Type B pancreatic cell (in vitro differentiated cells): ENCODE measurements around the gene BARD1. TPM values are rescaled to one million over a fixed set of nuclear protein-coding genes. Genes with fewer than 3 reads are reported as not detected.
"Not testable (repeated sequence)": the region's sequence is repeated elsewhere in the genome, so short reads cannot be mapped to it uniquely, and the experiment has no call there.

Experiments
- DNase-seq: peaks from one replicate; pipeline ENCODE4 v3.0.0; 2021; ENCODE audit warnings: mixed read lengths; ENCODE audit not compliant: unreplicated experiment; ENCODE audit errors: extremely low spot score
- H3K27ac Mint-ChIP-seq: 2 replicates; pipeline ENCODE4 v1.8.0; 2021; ENCODE audit warnings: mild to moderate bottlenecking, mixed read lengths
- H3K27me3 Mint-ChIP-seq: 2 replicates; pipeline ENCODE4 v1.8.0; 2021; ENCODE audit warnings: mixed read lengths
- H3K36me3 Mint-ChIP-seq: 2 replicates; pipeline ENCODE4 v1.8.0; 2021; ENCODE audit warnings: mixed read lengths
- H3K4me1 Mint-ChIP-seq: one replicate; pipeline ENCODE4 v1.8.0; 2021; ENCODE audit warnings: mixed read lengths; ENCODE audit not compliant: unreplicated experiment
- H3K4me3 Mint-ChIP-seq: 2 replicates; pipeline ENCODE4 v1.8.0; 2021; ENCODE audit warnings: mild to moderate bottlenecking, mixed read lengths
- H3K9me3 Mint-ChIP-seq: 2 replicates; pipeline ENCODE4 v1.8.0; 2021; ENCODE audit warnings: mixed read lengths
- total RNA-seq: library from RNA; stranded (reverse); gene quantifications from 2 replicates; pipeline ENCODE4 v1.2.1, GENCODE V29; 2021; ENCODE audit warnings: low replicate concordance
- TF ChIP-seq, protein P1 (sequence below): fragments of 200-600 bp; sonication (generic); conservative IDR thresholded peaks from 2 replicates; pipeline ENCODE4 v1.5.0; 2021; ENCODE audit warnings: antibody characterized with exemption, mild to moderate bottlenecking

Gene BARD1
- total RNA-seq, 1 donor from 2014 or later = 25.7 TPM

GRCh38 chr2:214796911-214797310, 12.6 kb downstream of the BARD1 start:
- TF ChIP-seq, protein P1, sequence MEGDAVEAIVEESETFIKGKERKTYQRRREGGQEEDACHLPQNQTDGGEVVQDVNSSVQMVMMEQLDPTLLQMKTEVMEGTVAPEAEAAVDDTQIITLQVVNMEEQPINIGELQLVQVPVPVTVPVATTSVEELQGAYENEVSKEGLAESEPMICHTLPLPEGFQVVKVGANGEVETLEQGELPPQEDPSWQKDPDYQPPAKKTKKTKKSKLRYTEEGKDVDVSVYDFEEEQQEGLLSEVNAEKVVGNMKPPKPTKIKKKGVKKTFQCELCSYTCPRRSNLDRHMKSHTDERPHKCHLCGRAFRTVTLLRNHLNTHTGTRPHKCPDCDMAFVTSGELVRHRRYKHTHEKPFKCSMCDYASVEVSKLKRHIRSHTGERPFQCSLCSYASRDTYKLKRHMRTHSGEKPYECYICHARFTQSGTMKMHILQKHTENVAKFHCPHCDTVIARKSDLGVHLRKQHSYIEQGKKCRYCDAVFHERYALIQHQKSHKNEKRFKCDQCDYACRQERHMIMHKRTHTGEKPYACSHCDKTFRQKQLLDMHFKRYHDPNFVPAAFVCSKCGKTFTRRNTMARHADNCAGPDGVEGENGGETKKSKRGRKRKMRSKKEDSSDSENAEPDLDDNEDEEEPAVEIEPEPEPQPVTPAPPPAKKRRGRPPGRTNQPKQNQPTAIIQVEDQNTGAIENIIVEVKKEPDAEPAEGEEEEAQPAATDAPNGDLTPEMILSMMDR = no peak
- Mint-ChIP-seq H3K36me3 (peaks cover 39% of the 10 kb centered on the region), H3K27ac (no peak overlapping the region), H3K9me3 (no peaks in the 10 kb centered on the region), H3K4me1 (no peaks in the 10 kb centered on the region), H3K4me3 (no peak overlapping the region), H3K27me3 (no peaks in the 10 kb centered on the region)
- no peak for DNase-seq

- not testable (repeated sequence) for H3K4me1 Mint-ChIP-seq, H3K27ac Mint-ChIP-seq, H3K4me3 Mint-ChIP-seq, H3K27me3 Mint-ChIP-seq, H3K9me3 Mint-ChIP-seq, DNase-seq
- peaks cover 63% of the 10 kb centered on the region for H3K36me3 Mint-ChIP-seq
These were observed 26.3 kb downstream of the BARD1 start for GRCh38 chr2:214783181-214783580.

- no peak overlapping the region for H3K4me3 Mint-ChIP-seq
- no peaks in the 10 kb centered on the region for H3K4me1 Mint-ChIP-seq
- no peak for DNase-seq
- peaks cover 64% of the 10 kb centered on the region for H3K36me3 Mint-ChIP-seq
- no peak overlapping the region for H3K27ac Mint-ChIP-seq
- H3K9me3 Mint-ChIP-seq = peaks cover 5% of the 10 kb centered on the region
- no peaks in the 10 kb centered on the region for H3K27me3 Mint-ChIP-seq
- TF ChIP-seq, protein P1 = no peak
These were observed 26.8 kb downstream of the BARD1 start for GRCh38 chr2:214782671-214783070.

DNA sequence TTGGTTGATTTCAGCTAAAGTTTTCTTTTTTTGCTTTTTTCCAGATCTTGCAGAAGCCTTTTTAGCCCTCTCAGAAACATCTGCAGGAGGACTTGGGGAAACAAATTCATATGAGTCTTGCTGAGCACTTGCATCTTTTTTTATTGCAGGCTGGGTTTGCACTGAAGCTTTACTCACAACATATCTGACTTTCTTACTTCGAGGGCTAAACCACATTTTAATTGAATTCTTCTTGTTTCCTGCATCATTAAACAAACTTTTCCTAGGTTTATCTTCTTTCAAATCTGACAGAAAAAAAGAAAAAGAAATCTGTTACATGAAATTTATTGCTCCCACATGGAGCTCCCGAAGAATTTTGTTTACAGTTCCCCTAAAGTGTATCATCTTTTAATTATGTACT, 28.3 kb downstream of the BARD1 start:
- no peak overlapping the region for H3K27ac Mint-ChIP-seq
- DNase-seq = no peak
- no peak overlapping the region for H3K4me3 Mint-ChIP-seq
- TF ChIP-seq, protein P1 = no peak
- no peaks in the 10 kb centered on the region for H3K4me1 Mint-ChIP-seq
- no peaks in the 10 kb centered on the region for H3K27me3 Mint-ChIP-seq
- peaks cover 75% of the 10 kb centered on the region for H3K36me3 Mint-ChIP-seq
- H3K9me3 Mint-ChIP-seq = peaks cover 5% of the 10 kb centered on the region

GRCh38 chr2:214775971-214776370, 33.5 kb downstream of the BARD1 start:
- TF ChIP-seq, protein P1 = no peak
- H3K4me1 Mint-ChIP-seq = no peaks in the 10 kb centered on the region
- no peak overlapping the region for H3K27ac Mint-ChIP-seq
- no peak for DNase-seq
- H3K36me3 Mint-ChIP-seq = peaks cover 55% of the 10 kb centered on the region
- H3K27me3 Mint-ChIP-seq = no peaks in the 10 kb centered on the region
- H3K4me3 Mint-ChIP-seq = no peak overlapping the region
- no peaks in the 10 kb centered on the region for H3K9me3 Mint-ChIP-seq

- Mint-ChIP-seq H3K27ac (no peak overlapping the region), H3K27me3 (no peaks in the 10 kb centered on the region), H3K4me3 (no peak overlapping the region), H3K4me1 (no peaks in the 10 kb centered on the region), H3K9me3 (no peaks in the 10 kb centered on the region), H3K36me3 (peaks cover 37% of the 10 kb centered on the region)
- DNase-seq = no peak
- TF ChIP-seq, protein P1 = no peak
These were observed 35.4 kb downstream of the BARD1 start for GRCh38 chr2:214774108-214774507.
